RWPE2 (cell line): Measurements from ENCODE around the gene LITAF.

Source experiments
- ATAC-seq: fragments of 200-7000 bp; cut with Tn5 transposase; 3 replicates; pipeline ENCODE4 v1.9.1; 2021; ENCODE audit warnings: low read depth
- DNase-seq: peaks from one replicate; pipeline ENCODE4 v3.0.0-alpha.2; 2020; ENCODE audit warnings: low spot score
- H3K27ac ChIP-seq: fragments of 450-650 bp; 2 replicates; pipeline ENCODE4 v1.5.1; 2017; ENCODE audit warnings: mild to moderate bottlenecking; ENCODE audit not compliant: poor library complexity, severe bottlenecking
- H3K27me3 ChIP-seq: fragments of 250-450 bp; sonication (Bioruptor Pico); 2 replicates; pipeline ENCODE4 v1.5.1; 2021; ENCODE audit warnings: mild to moderate bottlenecking, moderate library complexity; ENCODE audit not compliant: insufficient read depth, poor library complexity, severe bottlenecking
- H3K36me3 ChIP-seq: fragments of 250-450 bp; sonication (Bioruptor Pico); 2 replicates; pipeline ENCODE4 v1.5.1; 2020; ENCODE audit warnings: low read depth, mild to moderate bottlenecking, moderate library complexity
- H3K4me1 ChIP-seq: fragments of 250-450 bp; sonication (Bioruptor Pico); 2 replicates; pipeline ENCODE4 v1.5.1; 2021; ENCODE audit warnings: mild to moderate bottlenecking, moderate library complexity; ENCODE audit not compliant: insufficient read depth, poor library complexity, severe bottlenecking
- H3K4me3 ChIP-seq: fragments of 250-450 bp; sonication (Bioruptor Pico); 2 replicates; pipeline ENCODE4 v1.5.1; 2021; ENCODE audit warnings: mild to moderate bottlenecking, moderate library complexity; ENCODE audit not compliant: severe bottlenecking
- H3K9me3 ChIP-seq: fragments of 250-450 bp; sonication (Bioruptor Pico); 2 replicates; pipeline ENCODE4 v1.5.1; 2021; ENCODE audit warnings: mild to moderate bottlenecking, moderate library complexity; ENCODE audit not compliant: severe bottlenecking
- TF ChIP-seq, protein P1 (sequence below): fragments of 450-650 bp; IDR thresholded peaks from one replicate; pipeline ENCODE4 v1.5.1; 2017; ENCODE audit warnings: mild to moderate bottlenecking, moderate library complexity; ENCODE audit not compliant: poor library complexity, severe bottlenecking

Gene LITAF

DNA sequence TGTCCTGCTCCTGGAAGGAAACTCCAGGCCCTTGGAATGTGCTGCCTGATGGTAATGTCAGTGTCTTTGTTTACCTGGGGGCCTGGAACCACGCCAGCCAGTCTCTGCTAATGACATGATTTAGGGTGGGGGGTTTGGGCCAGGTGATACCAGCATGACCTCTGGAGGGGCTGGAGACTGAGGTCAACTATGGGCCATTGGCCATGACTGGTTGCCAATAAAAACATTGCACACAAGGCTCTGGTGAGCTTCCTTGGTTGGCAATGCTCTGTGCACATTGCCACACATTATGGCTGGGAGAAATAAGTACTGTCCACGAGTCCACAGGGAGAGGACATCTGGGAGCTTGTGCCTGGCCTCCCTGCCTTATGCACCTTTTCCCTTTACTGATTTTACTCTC lies 52.5 kb downstream of the LITAF start:
- Histone ChIP-seq H3K4me1 (peaks cover 20% of the 10 kb centered on the region), H3K4me3 (no peak overlapping the region), H3K36me3 (no peaks in the 10 kb centered on the region), H3K27ac (no peak overlapping the region), H3K9me3 (no peaks in the 10 kb centered on the region), H3K27me3 (no peaks in the 10 kb centered on the region)
- ATAC-seq (no peak; the same call in 2 of the 3 replicates), DNase-seq (peak; percentile 51)
- TF ChIP-seq, protein P1, sequence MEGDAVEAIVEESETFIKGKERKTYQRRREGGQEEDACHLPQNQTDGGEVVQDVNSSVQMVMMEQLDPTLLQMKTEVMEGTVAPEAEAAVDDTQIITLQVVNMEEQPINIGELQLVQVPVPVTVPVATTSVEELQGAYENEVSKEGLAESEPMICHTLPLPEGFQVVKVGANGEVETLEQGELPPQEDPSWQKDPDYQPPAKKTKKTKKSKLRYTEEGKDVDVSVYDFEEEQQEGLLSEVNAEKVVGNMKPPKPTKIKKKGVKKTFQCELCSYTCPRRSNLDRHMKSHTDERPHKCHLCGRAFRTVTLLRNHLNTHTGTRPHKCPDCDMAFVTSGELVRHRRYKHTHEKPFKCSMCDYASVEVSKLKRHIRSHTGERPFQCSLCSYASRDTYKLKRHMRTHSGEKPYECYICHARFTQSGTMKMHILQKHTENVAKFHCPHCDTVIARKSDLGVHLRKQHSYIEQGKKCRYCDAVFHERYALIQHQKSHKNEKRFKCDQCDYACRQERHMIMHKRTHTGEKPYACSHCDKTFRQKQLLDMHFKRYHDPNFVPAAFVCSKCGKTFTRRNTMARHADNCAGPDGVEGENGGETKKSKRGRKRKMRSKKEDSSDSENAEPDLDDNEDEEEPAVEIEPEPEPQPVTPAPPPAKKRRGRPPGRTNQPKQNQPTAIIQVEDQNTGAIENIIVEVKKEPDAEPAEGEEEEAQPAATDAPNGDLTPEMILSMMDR, result no peak

DNA sequence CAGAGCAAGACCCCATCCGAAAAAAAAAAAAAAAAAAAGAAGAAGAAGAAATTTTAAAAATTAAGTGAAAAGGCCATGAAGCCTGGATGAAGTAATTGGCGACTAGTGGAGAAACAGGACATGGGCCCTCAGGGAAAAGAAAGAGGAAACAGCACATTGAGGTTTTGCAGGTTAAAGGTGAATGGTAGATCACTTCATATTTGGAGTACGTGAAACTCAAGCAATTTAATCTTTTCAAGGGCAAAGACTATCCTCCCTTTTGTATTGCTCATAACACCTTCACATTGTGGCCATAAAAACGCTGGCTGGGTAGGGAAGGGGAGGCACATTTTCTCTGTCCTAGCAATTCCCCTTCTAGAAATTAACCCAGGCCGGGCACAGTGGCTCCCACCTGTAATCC lies 53.1 kb downstream of the LITAF start:
- DNase-seq (no peak), ATAC-seq (no peak)
- Histone ChIP-seq H3K4me3 (no peak overlapping the region), H3K36me3 (no peaks in the 10 kb centered on the region), H3K27me3 (no peaks in the 10 kb centered on the region), H3K9me3 (no peaks in the 10 kb centered on the region), H3K4me1 (peaks cover 20% of the 10 kb centered on the region), H3K27ac (no peak overlapping the region)
- TF ChIP-seq, protein P1, result no peak

DNA sequence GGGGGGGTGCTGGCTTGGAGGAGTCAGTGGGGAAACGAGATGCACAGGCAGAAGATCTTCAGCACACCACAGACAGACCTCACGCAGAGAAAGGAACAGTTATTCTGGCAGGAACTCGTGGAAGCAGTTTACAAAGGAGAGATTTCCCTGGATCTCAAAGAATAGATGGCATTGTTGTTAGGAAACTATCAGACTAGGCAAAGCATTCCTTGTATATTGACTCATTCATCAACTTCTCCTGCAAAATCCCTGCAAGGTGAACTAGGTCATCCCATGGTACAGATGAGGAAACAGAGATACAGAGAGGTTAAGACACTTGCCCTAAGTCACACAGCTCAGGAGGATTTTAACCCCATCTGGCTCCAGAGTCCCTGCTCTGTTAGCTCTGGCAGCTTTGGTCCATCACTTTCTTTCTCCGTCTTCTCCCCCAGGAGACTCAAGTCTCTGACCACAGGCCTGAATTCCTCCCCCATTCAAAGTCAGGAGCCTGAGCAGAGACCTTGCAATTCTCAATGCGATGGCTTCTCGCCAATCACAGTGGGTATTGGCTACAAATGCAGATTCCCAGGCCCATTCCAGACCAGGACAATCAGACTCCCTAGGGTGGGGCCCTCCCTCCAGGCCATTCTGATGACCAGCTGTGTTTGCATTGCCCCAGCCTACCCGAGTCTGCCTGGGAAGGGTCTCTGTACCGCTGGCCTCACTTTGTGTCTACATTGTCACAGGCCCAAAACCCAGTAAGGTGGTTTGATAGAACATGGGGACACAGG lies 56.4 kb downstream of the LITAF start:
- Histone ChIP-seq H3K4me1 (peaks cover 17% of the 10 kb centered on the region), H3K27me3 (no peaks in the 10 kb centered on the region), H3K27ac (no peak overlapping the region), H3K36me3 (no peaks in the 10 kb centered on the region), H3K4me3 (no peak overlapping the region), H3K9me3 (no peaks in the 10 kb centered on the region)
- DNase-seq (no peak), ATAC-seq (peak; percentile 61; the same call in 2 of the 3 replicates)
- TF ChIP-seq, protein P1, result no peak

DNA sequence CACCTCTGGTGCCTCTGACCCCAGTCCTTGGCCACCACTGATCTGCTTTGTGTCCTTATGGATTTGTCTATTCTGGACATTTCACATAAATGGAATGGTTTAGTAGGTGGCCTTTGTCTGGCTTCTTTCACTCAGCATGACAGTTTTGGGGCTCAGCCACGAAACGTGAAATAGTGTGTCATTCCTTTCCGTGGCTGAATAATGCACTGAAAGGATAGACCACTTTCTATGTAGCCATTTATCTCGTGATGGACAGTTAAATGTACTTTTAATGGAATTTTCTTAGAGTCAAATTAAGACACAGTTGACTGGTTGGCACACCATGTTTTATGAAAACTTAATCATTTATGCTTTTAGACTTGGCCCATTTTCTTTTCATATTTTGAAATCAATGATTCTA lies 57.4 kb downstream of the LITAF start:
- no peaks in the 10 kb centered on the region for H3K27me3 ChIP-seq
- no peak overlapping the region for H3K4me3 ChIP-seq
- no peaks in the 10 kb centered on the region for H3K36me3 ChIP-seq
- TF ChIP-seq, protein P1, result no peak
- H3K27ac ChIP-seq, result no peak overlapping the region
- H3K9me3 ChIP-seq, result no peaks in the 10 kb centered on the region
- ATAC-seq (no peak), DNase-seq (no peak)
- H3K4me1 ChIP-seq, result peaks cover 6% of the 10 kb centered on the region

DNA sequence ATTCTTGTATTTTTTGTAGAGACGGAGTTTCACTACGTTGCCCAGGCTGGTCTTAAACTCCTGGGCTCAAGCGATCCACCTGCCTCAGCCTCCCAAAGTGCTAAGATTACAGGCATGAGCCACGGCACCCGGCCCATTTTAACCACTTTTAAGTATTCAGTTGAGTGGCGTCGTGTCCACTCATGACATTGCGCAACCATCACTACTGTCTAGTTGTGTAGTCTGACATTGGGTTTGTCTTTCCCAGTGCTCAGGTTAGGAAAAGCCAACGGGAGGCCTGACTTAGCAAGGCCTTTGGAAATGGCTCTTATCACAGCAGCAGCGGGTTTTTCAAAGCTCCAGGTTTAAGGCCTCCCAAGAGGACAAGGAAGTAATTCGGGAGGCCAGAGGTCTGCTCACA lies 58.7 kb downstream of the LITAF start:
- Histone ChIP-seq H3K4me1 (no peaks in the 10 kb centered on the region), H3K27ac (no peak overlapping the region), H3K27me3 (no peaks in the 10 kb centered on the region), H3K9me3 (no peaks in the 10 kb centered on the region), H3K36me3 (no peaks in the 10 kb centered on the region), H3K4me3 (no peak overlapping the region)
- TF ChIP-seq, protein P1, result no peak
- no peak for DNase-seq
- ATAC-seq, result no peak
